HEK293T (cell line): ENCODE measurements around the gene EGFL8.

Experiments
- ARNT ChIP-seq: fragments of 450-650 bp; IDR thresholded peaks from 2 replicates; pipeline ENCODE4 v1.6.1; 2017; ENCODE audit warnings: mild to moderate bottlenecking
- BHLHE40 ChIP-seq: fragments of 450-650 bp; IDR thresholded peaks from 2 replicates; pipeline ENCODE4 v1.6.1; 2016; ENCODE audit warnings: mild to moderate bottlenecking, moderate library complexity, borderline replicate concordance
- CTBP1 ChIP-seq: fragments of 450-650 bp; IDR thresholded peaks from 2 replicates; pipeline ENCODE4 v1.6.1; 2016; ENCODE audit warnings: borderline replicate concordance
- FOXK2 ChIP-seq: fragments of 450-650 bp; IDR thresholded peaks from 2 replicates; pipeline ENCODE4 v1.6.1; 2016; ENCODE audit warnings: mild to moderate bottlenecking
- FOXM1 ChIP-seq: fragments of 450-650 bp; IDR thresholded peaks from 2 replicates; pipeline ENCODE4 v1.6.1; 2017; ENCODE audit warnings: mild to moderate bottlenecking, borderline replicate concordance
- NFRKB ChIP-seq: fragments of 450-650 bp; IDR thresholded peaks from 2 replicates; pipeline ENCODE4 v1.6.1; 2016; ENCODE audit warnings: mild to moderate bottlenecking, moderate library complexity
- SP1 ChIP-seq: fragments of 450-650 bp; IDR thresholded peaks from 2 replicates; pipeline ENCODE4 v1.6.1; 2017
- SUZ12 ChIP-seq: fragments of 450-650 bp; IDR thresholded peaks from 2 replicates; pipeline ENCODE4 v1.6.1; 2016; ENCODE audit warnings: mild to moderate bottlenecking
- TARDBP ChIP-seq: fragments of 450-650 bp; IDR thresholded peaks from 2 replicates; pipeline ENCODE4 v1.6.1; 2016
- ZNF384 ChIP-seq: fragments of 450-650 bp; IDR thresholded peaks from 2 replicates; pipeline ENCODE4 v1.6.1; 2016

GRCh38 chr6:32175711-32176475 lies 11.5 kb downstream of the EGFL8 start, which contains the start of gene AGPAT1:
- TF ChIP-seq CTBP1 (no peak), ZNF384 (no peak), NFRKB (no peak), SP1 (no peak), FOXM1 (no peak), SUZ12 (no peak), BHLHE40 (no peak), ARNT (no peak), TARDBP (no peak), FOXK2 (no peak)
